Neuronal stem cell (in vitro differentiated cells): Measurements from ENCODE around the gene SLC38A1.

Source experiments
- DNase-seq: peaks from one replicate; pipeline ENCODE4 v3.0.0-alpha.2; 2013; ENCODE audit warnings: low spot score
- H2AFZ ChIP-seq: one replicate; pipeline ENCODE4 v1.6.1; 2013; ENCODE audit warnings: mild to moderate bottlenecking, low read length, inconsistent platforms
- H2AK5ac ChIP-seq: 2 replicates; pipeline ENCODE4 v1.6.1; 2013; ENCODE audit warnings: low read depth, mild to moderate bottlenecking, inconsistent platforms, low read length, moderate library complexity, mixed read lengths
- H2BK120ac ChIP-seq: 2 replicates; pipeline ENCODE4 v1.6.1; 2013; ENCODE audit warnings: low read depth, mild to moderate bottlenecking, inconsistent platforms, low read length, moderate library complexity, mixed read lengths
- H2BK12ac ChIP-seq: one replicate; pipeline ENCODE4 v1.6.1; 2013; ENCODE audit warnings: low read length, inconsistent platforms
- H2BK15ac ChIP-seq: 2 replicates; pipeline ENCODE4 v1.6.1; 2013; ENCODE audit warnings: mild to moderate bottlenecking, low read length, inconsistent platforms, mixed read lengths
- H2BK5ac ChIP-seq: one replicate; pipeline ENCODE4 v1.6.1; 2013; ENCODE audit warnings: inconsistent platforms, mild to moderate bottlenecking, low read length, moderate library complexity
- H3K14ac ChIP-seq: one replicate; pipeline ENCODE4 v1.6.1; 2013; ENCODE audit warnings: low read length, inconsistent platforms
- H3K18ac ChIP-seq: 2 replicates; pipeline ENCODE4 v1.6.1; 2013; ENCODE audit warnings: low read length, inconsistent platforms
- H3K23ac ChIP-seq: 2 replicates; pipeline ENCODE4 v1.6.1; 2013; ENCODE audit warnings: low read depth, mild to moderate bottlenecking, mixed read lengths, low read length, inconsistent platforms; ENCODE audit not compliant: poor library complexity
- H3K27ac ChIP-seq: replicated peaks from 3 replicates; pipeline ENCODE4 v1.5.1; 2013; ENCODE audit warnings: low read length, inconsistent platforms
- H3K27me3 ChIP-seq, 3 experiments: 2 replicates each; pipeline ENCODE4 v1.6.1; 2013; ENCODE audit warnings: low read length in 3 of 3, mild to moderate bottlenecking in 2 of 3, inconsistent platforms in 1 of 3, low read depth in 1 of 3, mixed read lengths in 1 of 3, moderate library complexity in 1 of 3; ENCODE audit not compliant: control insufficient read depth in 3 of 3, insufficient read depth in 3 of 3
- H3K36me3 ChIP-seq, 2 donors: replicated peaks in 1 of 2; 2 replicates each; pipeline ENCODE4 v1.6.1; 2013; ENCODE audit warnings: low read length in 2 of 2; ENCODE audit not compliant: control insufficient read depth in 2 of 2, insufficient read depth in 2 of 2
- H3K4ac ChIP-seq: 2 replicates; pipeline ENCODE4 v1.6.1; 2013; ENCODE audit warnings: inconsistent platforms, mild to moderate bottlenecking, low read length, moderate library complexity
- H3K4me1 ChIP-seq, 2 donors: 1 replicate in 1 of 2; 2 replicates in 1 of 2; pipeline ENCODE4 v1.6.1; 2013; ENCODE audit warnings: low read length in 2 of 2, low read depth in 1 of 2; ENCODE audit not compliant: control insufficient read depth in 2 of 2, insufficient read depth in 1 of 2
- H3K4me2 ChIP-seq: one replicate; pipeline ENCODE4 v1.6.1; 2013; ENCODE audit warnings: mild to moderate bottlenecking, low read length, inconsistent platforms; ENCODE audit not compliant: insufficient read depth, poor library complexity, severe bottlenecking
- H3K4me3 ChIP-seq, 2 donors: 2 replicates each; pipeline ENCODE4 v1.5.1; 2013; ENCODE audit warnings: low read length in 2 of 2, mild to moderate bottlenecking in 2 of 2, inconsistent platforms in 1 of 2, moderate library complexity in 1 of 2
- H3K79me1 ChIP-seq: one replicate; pipeline ENCODE4 v1.6.1; 2013; ENCODE audit warnings: low read depth, mild to moderate bottlenecking, inconsistent platforms, low read length, moderate library complexity
- H3K9ac ChIP-seq: one replicate; pipeline ENCODE4 v1.6.1; 2013; ENCODE audit warnings: mild to moderate bottlenecking, low read depth, low read length, inconsistent platforms; ENCODE audit not compliant: poor library complexity
- H3K9me3 ChIP-seq, 2 donors: replicated peaks in 1 of 2; 2 replicates each; pipeline versions ENCODE3 to v1.6.1; 2013; ENCODE audit warnings: low read length in 2 of 2, mild to moderate bottlenecking in 2 of 2, inconsistent platforms in 1 of 2, low read depth in 1 of 2, mixed read lengths in 1 of 2, moderate library complexity in 1 of 2; ENCODE audit not compliant: control insufficient read depth in 2 of 2, insufficient read depth in 1 of 2
- H4K8ac ChIP-seq: one replicate; pipeline ENCODE4 v1.6.1; 2013; ENCODE audit warnings: low read depth, mild to moderate bottlenecking, inconsistent platforms, low read length, moderate library complexity
- H4K91ac ChIP-seq: one replicate; pipeline ENCODE4 v1.6.1; 2013; ENCODE audit warnings: low read length, low read depth, mild to moderate bottlenecking, inconsistent platforms; ENCODE audit not compliant: poor library complexity
- WGBS, 2 donors: extraction: QIAGEN DNeasy Blood & Tissue Kit; methylation state at CpG; one replicate each; pipeline ENCODE4 v1.1.7; 2013; ENCODE audit warnings: missing lambda C conversion rate in 2 of 2, mixed read lengths in 1 of 2; ENCODE audit not compliant: insufficient read length in 2 of 2, insufficient replicate concordance in 1 of 2; ENCODE audit errors: extremely low coverage in 2 of 2; 5-methylcytosine and 5-hydroxymethylcytosine counted together

SLC38A1 gene

GRCh38 chr12:46242569-46242968 is 26.3 kb downstream of the SLC38A1 start:
- DNase-seq = no peak
- H3K9me3 ChIP-seq = peaks cover 12 to 19% of the 10 kb centered on the region in 2 donors
- no peak overlapping the region for H3K18ac ChIP-seq
- H3K4me2 ChIP-seq = no peak overlapping the region
- peaks cover 16 to 72% of the 10 kb centered on the region in 2 donors for H3K36me3 ChIP-seq
- H3K27me3 ChIP-seq = no peaks in the 10 kb centered on the region
- H2BK12ac ChIP-seq = no peak overlapping the region
- H3K4ac ChIP-seq = no peak overlapping the region
- H2BK120ac ChIP-seq = no peak overlapping the region
- H2AK5ac ChIP-seq = no peak overlapping the region
- H4K91ac ChIP-seq = no peak overlapping the region
- no peak overlapping the region for H3K27ac ChIP-seq
- no peaks in the 10 kb centered on the region for H3K4me1 ChIP-seq
- no peak overlapping the region for H2AFZ ChIP-seq
- WGBS, 2 donors = 100% methylated on average over 1 of the region's 2 CpGs; no CpG with 5 or more reads in 1 of the 2 donors
- no peak overlapping the region for H2BK5ac ChIP-seq
- no peak overlapping the region for H2BK15ac ChIP-seq
- no peak overlapping the region for H3K14ac ChIP-seq
- H3K9ac ChIP-seq = no peak overlapping the region
- no peak overlapping the region for H3K4me3 ChIP-seq
- no peak overlapping the region for H3K23ac ChIP-seq
- H4K8ac ChIP-seq = no peak overlapping the region
- peaks cover 3% of the 10 kb centered on the region for H3K79me1 ChIP-seq

- no peak overlapping the region for H2BK15ac ChIP-seq
- H3K9ac ChIP-seq = no peak overlapping the region
- no peak overlapping the region for H2AK5ac ChIP-seq
- H2BK5ac ChIP-seq = no peak overlapping the region
- H3K4me1 ChIP-seq = no peaks in the 10 kb centered on the region
- no peak overlapping the region for H3K4me2 ChIP-seq
- H4K91ac ChIP-seq = no peak overlapping the region
- H4K8ac ChIP-seq = no peak overlapping the region
- no peak overlapping the region for H3K18ac ChIP-seq
- no peak for DNase-seq
- H3K27me3 ChIP-seq = no peaks in the 10 kb centered on the region
- H3K36me3 ChIP-seq = peaks cover 12 to 82% of the 10 kb centered on the region in 2 donors
- no peak overlapping the region for H3K27ac ChIP-seq
- no peak overlapping the region for H2AFZ ChIP-seq
- H3K9me3 ChIP-seq = peaks cover 7 to 16% of the 10 kb centered on the region in 2 donors
- no peak overlapping the region for H2BK12ac ChIP-seq
- no peak overlapping the region for H3K23ac ChIP-seq
- no CpG with 5 or more reads among the region's 7 CpGs for WGBS, 2 donors
- no peak overlapping the region for H3K4ac ChIP-seq
- H3K14ac ChIP-seq = no peak overlapping the region
- H2BK120ac ChIP-seq = no peak overlapping the region
- H3K79me1 ChIP-seq = no peaks in the 10 kb centered on the region
- H3K4me3 ChIP-seq = no peak overlapping the region
These were observed 28.4 kb downstream of the SLC38A1 start for GRCh38 chr12:46240436-46240835.

GRCh38 chr12:46238821-46239220 is 30.0 kb downstream of the SLC38A1 start:
- no peak overlapping the region for H2BK120ac ChIP-seq
- no peak overlapping the region for H3K27ac ChIP-seq
- H2AK5ac ChIP-seq = no peak overlapping the region
- H3K23ac ChIP-seq = no peak overlapping the region
- no peaks in the 10 kb centered on the region for H3K27me3 ChIP-seq
- H3K36me3 ChIP-seq = peaks cover 13 to 82% of the 10 kb centered on the region in 2 donors
- no peak overlapping the region for H4K91ac ChIP-seq
- no peak overlapping the region for H3K18ac ChIP-seq
- H2BK5ac ChIP-seq = no peak overlapping the region
- no peak for DNase-seq
- WGBS, 2 donors = no CpG with 5 or more reads among the region's 1 CpG
- H3K4ac ChIP-seq = no peak overlapping the region
- H3K9ac ChIP-seq = no peak overlapping the region
- no peak overlapping the region for H3K14ac ChIP-seq
- H3K4me1 ChIP-seq = no peaks in the 10 kb centered on the region
- H3K4me3 ChIP-seq = no peak overlapping the region
- peaks cover under 1 to 2% of the 10 kb centered on the region in 2 donors for H3K9me3 ChIP-seq
- H3K4me2 ChIP-seq = no peak overlapping the region
- H2BK12ac ChIP-seq = no peak overlapping the region
- peaks cover under 1% of the 10 kb centered on the region for H3K79me1 ChIP-seq
- no peak overlapping the region for H4K8ac ChIP-seq
- no peak overlapping the region for H2BK15ac ChIP-seq
- H2AFZ ChIP-seq = no peak overlapping the region

DNA sequence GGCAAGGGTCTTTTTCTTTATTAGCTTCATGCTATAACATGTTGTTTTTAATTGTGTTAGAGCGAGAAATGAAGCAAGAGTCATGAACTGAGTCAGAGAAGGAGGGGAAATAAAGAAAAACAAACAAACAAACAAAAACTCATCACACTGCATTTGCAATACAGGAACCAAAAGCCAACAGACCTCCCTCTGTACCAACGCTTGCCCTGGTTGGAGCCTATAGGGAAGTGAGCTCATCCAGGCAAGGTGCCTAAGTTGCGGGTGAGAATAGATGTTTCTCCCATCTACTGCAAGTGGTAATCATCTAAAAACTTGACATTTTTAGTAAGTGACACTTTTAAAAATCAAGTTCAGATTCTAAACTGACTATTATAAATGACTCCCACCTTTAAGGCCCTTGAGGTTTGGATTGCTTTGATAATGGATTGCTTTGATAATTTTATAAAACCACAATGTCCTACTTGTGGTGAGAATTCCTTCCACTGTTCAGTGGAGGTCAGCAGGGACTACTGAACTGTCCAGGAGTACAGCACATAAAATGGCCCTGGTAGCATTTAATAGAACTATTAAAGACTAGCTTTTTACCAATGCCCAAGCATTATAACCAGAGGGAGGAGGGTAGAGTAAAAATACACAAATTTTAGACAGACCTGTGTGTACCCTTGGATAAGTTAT is 31.3 kb downstream of the SLC38A1 start:
- Histone ChIP-seq H3K4me1 (no peaks in the 10 kb centered on the region), H2AFZ (no peak overlapping the region), H2AK5ac (no peak overlapping the region), H3K36me3 (peaks cover 11 to 78% of the 10 kb centered on the region in 2 donors), H3K9ac (no peak overlapping the region), H4K8ac (no peak overlapping the region), H2BK120ac (no peak overlapping the region), H2BK5ac (no peak overlapping the region), H3K27me3 (no peaks in the 10 kb centered on the region), H4K91ac (no peak overlapping the region), H2BK12ac (no peak overlapping the region), H3K4me2 (no peak overlapping the region), H3K18ac (no peak overlapping the region), H2BK15ac (no peak overlapping the region), H3K23ac (no peak overlapping the region), H3K4ac (no peak overlapping the region), H3K9me3 (no peaks in the 10 kb centered on the region), H3K4me3 (no peak overlapping the region), H3K79me1 (peaks cover 2% of the 10 kb centered on the region), H3K14ac (no peak overlapping the region), H3K27ac (no peak overlapping the region)
- no CpG with 5 or more reads among the region's 3 CpGs for WGBS, 2 donors
- DNase-seq = no peak
